ENCODE results near the gene PTGER4.
"Not testable (repeated sequence)": the region's sequence is repeated elsewhere in the genome, so short reads cannot be mapped to it uniquely, and the experiment has no call there.

The PTGER4 gene

GRCh38 chr5:40679913-40680681, at the start of gene PTGER4:
PTGER4 (plus strand) TSS chr5:40679915; CDS start chr5:40680994, 1,079 bp downstream.
- no peak for DNase-seq

- DNase-seq: no peak
Measured at GRCh38 chr5:40630126-40630525, 49.6 kb upstream of the PTGER4 start.

- DNase-seq: no peak
Measured at GRCh38 chr5:40631236-40631635, 48.5 kb upstream of the PTGER4 start.

GRCh38 chr5:40634154-40634553, 45.6 kb upstream of the PTGER4 start:
- no peak for DNase-seq

GRCh38 chr5:40634593-40634992, 45.1 kb upstream of the PTGER4 start:
- no peak for DNase-seq

- DNase-seq: not testable (repeated sequence)
Measured at GRCh38 chr5:40639531-40639930, 40.2 kb upstream of the PTGER4 start.

GRCh38 chr5:40646266-40646665, 33.4 kb upstream of the PTGER4 start:
- DNase-seq: no peak

GRCh38 chr5:40648150-40648549, 31.6 kb upstream of the PTGER4 start:
- no peak for DNase-seq

- no peak for DNase-seq
Measured at GRCh38 chr5:40649463-40650030, 30.2 kb upstream of the PTGER4 start.

GRCh38 chr5:40651201-40651600, 28.5 kb upstream of the PTGER4 start:
- no peak for DNase-seq

- DNase-seq: no peak
Measured at GRCh38 chr5:40652441-40653220, 27.1 kb upstream of the PTGER4 start.

- DNase-seq: no peak
Measured at GRCh38 chr5:40653221-40654022, 26.3 kb upstream of the PTGER4 start.

GRCh38 chr5:40654377-40654991, 25.2 kb upstream of the PTGER4 start:
- no peak for DNase-seq

- no peak for DNase-seq
Measured at GRCh38 chr5:40655138-40655537, 24.6 kb upstream of the PTGER4 start.

GRCh38 chr5:40656091-40656490, 23.6 kb upstream of the PTGER4 start:
- DNase-seq: not testable (repeated sequence)

GRCh38 chr5:40656766-40657165, 22.9 kb upstream of the PTGER4 start:
- no peak for DNase-seq

GRCh38 chr5:40660751-40661150, 19.0 kb upstream of the PTGER4 start:
- DNase-seq: no peak

GRCh38 chr5:40665635-40666298, 13.9 kb upstream of the PTGER4 start:
- DNase-seq: no peak

- DNase-seq: no peak
Measured at GRCh38 chr5:40666657-40667056, 13.1 kb upstream of the PTGER4 start.

- DNase-seq: no peak
Measured at GRCh38 chr5:40667161-40667663, 12.5 kb upstream of the PTGER4 start.

- no peak for DNase-seq
Measured at GRCh38 chr5:40669606-40670390, 9.9 kb upstream of the PTGER4 start.
